HepG2 (cell line): Measurements from ENCODE around the gene TTLL10. TPM values are rescaled to one million over a fixed set of nuclear protein-coding genes. Genes with fewer than 3 reads are reported as not detected.

Experiments
- CREB1 ChIP-seq, 2 experiments: fragments of 450-650 bp in 1 of 2; IDR thresholded peaks; 2 replicates each; pipeline ENCODE4 v1.6.1; 2016 to 2017; ENCODE audit warnings: control low read depth in 1 of 2, mild to moderate bottlenecking in 1 of 2, missing compliant biosample characterization in 1 of 2, missing genetic modification characterization in 1 of 2
- CREM ChIP-seq, 2 experiments: sonication (generic) in 1 of 2; formaldehyde crosslinking in 1 of 2; IDR thresholded peaks; 2 replicates each; pipeline versions ENCODE4 v1.4.0 to v1.6.1; 2016 to 2020; ENCODE audit warnings: antibody characterized with exemption in 1 of 2, mild to moderate bottlenecking in 1 of 2, missing genetic modification reagents in 1 of 2
- GATAD2A ChIP-seq: IDR thresholded peaks from 2 replicates; pipeline ENCODE4 v1.6.1; 2016
- HNRNPL ChIP-seq: fragments of 200-400 bp; formaldehyde crosslinking; IDR thresholded peaks from 2 replicates; pipeline ENCODE4 v1.6.1; 2017; ENCODE audit warnings: mild to moderate bottlenecking, low read depth, low read length
- KDM2A ChIP-seq: sonication (generic); formaldehyde crosslinking; IDR thresholded peaks from 2 replicates; pipeline ENCODE4 v1.4.0; 2020; ENCODE audit warnings: low read depth, missing genetic modification reagents, borderline replicate concordance
- KLF16 ChIP-seq, 2 experiments: sonication (generic) in 1 of 2; formaldehyde crosslinking in 1 of 2; IDR thresholded peaks; 2 replicates each; pipeline versions ENCODE4 v1.6.1 to v1.8.0; 2016 to 2023; ENCODE audit warnings: missing genetic modification reagents in 2 of 2, missing compliant biosample characterization in 1 of 2
- LCORL ChIP-seq, 2 experiments: fragments of 450-650 bp in 1 of 2; sonication (generic) in 1 of 2; formaldehyde crosslinking in 1 of 2; IDR thresholded peaks; 2 replicates each; pipeline versions ENCODE4 v1.5.0 to v1.6.1; 2017 to 2020; ENCODE audit warnings: antibody characterized with exemption in 1 of 2, missing genetic modification reagents in 1 of 2
- ZBTB7B ChIP-seq: sonication (generic); formaldehyde crosslinking; IDR thresholded peaks from 2 replicates; pipeline ENCODE4 v1.4.0; 2020; ENCODE audit warnings: missing genetic modification reagents
- ZNF17 ChIP-seq: sonication (generic); formaldehyde crosslinking; IDR thresholded peaks from 2 replicates; pipeline ENCODE4 v1.5.0; 2020; ENCODE audit warnings: mild to moderate bottlenecking, missing genetic modification reagents
- ZNF687 ChIP-seq: sonication (generic); formaldehyde crosslinking; IDR thresholded peaks from 2 replicates; pipeline ENCODE4 v1.5.1; 2020; ENCODE audit warnings: mild to moderate bottlenecking, missing genetic modification reagents, moderate library complexity
- polyA plus RNA-seq, 8 experiments: library from polyadenylated mRNA; depleted of rRNA in 3 of 8; stranded (reverse) in 7 of 8; unstranded in 1 of 8; fragments of >200 nt; fragmentation: Illumina TruSeq in 4 of 8; extraction: Trizol in 4 of 8; gene quantifications; 2 replicates each; pipeline versions ENCODE4 v1.2.1 to v1.2.3, GENCODE V29; 2011 to 2016; ENCODE audit warnings: low read depth in 4 of 8, missing spikeins in 1 of 8, mixed read lengths in 1 of 8; ENCODE audit not compliant: insufficient read depth in 1 of 8
- total RNA-seq, 5 experiments: library from RNA; depleted of rRNA; stranded (reverse); fragments of >200 nt; fragmentation: Illumina TruSeq; extraction: Trizol; gene quantifications; 2 replicates each; pipeline ENCODE4 v1.2.3, GENCODE V29; 2016; ENCODE audit warnings: low read depth in 1 of 5
- TF ChIP-seq, protein P1 (sequence below): sonication (generic); formaldehyde crosslinking; IDR thresholded peaks from 2 replicates; pipeline ENCODE4 v1.5.0; 2020; ENCODE audit warnings: missing genetic modification reagents
- TF ChIP-seq, protein P2 (sequence below): sonication (generic); formaldehyde crosslinking; IDR thresholded peaks from 2 replicates; pipeline ENCODE4 v1.4.0; 2020; ENCODE audit warnings: missing genetic modification reagents
- TF ChIP-seq, protein P3 (sequence below), 2 experiments: sonication (generic) in 1 of 2; formaldehyde crosslinking in 1 of 2; IDR thresholded peaks; 2 replicates each; pipeline versions ENCODE4 v1.4.0 to v1.6.1; 2016 to 2020; ENCODE audit warnings: borderline replicate concordance in 1 of 2, low read depth in 1 of 2, mild to moderate bottlenecking in 1 of 2, missing genetic modification reagents in 1 of 2

The TTLL10 gene
- total and polyA plus RNA-seq, 2 of the 13 experiments (the other 11 are each of a cell fraction or from before 2014, with no cell fraction given): not detected

DNA sequence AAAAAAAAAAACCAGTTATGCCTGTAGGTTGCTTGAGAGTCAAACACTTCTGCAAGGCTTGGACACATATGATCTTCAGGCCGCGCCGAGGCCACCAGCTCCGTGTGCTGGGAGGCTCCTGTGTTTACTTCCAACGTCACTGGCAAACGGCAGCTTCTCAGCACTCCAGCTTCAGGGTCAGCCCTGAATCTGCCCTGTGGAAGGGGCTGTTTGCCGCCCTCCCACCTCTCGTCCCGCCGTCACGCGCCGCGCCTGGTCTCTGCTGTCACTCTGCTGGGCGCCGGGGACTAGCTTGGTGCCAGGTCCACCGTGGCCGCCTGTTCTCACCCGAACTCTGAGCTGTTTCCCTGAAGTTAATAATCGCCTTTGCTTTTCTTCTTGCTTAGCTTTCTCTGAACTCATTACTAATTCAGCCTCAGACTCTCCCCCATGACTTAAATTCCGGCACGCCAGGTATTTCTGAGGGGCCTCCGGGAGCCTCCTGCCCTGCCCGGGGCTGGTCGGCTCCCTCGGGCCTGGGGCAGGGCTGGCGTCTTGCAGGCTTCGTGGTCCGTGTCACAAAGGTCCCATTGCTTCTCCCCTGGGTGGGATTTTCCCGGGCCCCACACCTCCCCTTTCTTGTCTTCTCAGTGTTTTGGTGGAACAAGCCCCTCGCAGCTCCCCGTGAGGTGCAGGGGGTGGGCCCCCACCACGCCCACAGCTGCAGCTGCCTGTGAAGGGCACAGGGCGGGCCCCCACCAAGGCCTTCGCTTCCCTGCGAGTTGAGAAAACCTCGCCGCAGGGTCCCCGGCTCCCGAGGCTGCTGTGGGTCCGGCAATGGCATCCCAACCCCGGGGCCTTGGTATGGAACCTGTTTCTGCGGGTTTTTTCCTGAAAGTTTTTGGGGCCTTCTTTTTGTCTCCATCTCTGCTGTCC lies 43.2 kb upstream of the TTLL10 start (continued):
- TF ChIP-seq CREM (IDR thresholded peaks at IDR 0.05): peak; percentile 70
- TF ChIP-seq CREM (CRISPR knock-in tag; IDR thresholded peaks at IDR 0.05): no peak
- TF ChIP-seq KDM2A (CRISPR knock-in tag): peak; percentile 28; the same call in 1 of the 2 replicates
- TF ChIP-seq KLF16 (CRISPR knock-in tag; IDR thresholded peaks at IDR 0.05): 0 out of 4 replicates have a peak, but pooled peaks of 1 of the 2 experiments have one; percentile 16
- TF ChIP-seq, protein P1, sequence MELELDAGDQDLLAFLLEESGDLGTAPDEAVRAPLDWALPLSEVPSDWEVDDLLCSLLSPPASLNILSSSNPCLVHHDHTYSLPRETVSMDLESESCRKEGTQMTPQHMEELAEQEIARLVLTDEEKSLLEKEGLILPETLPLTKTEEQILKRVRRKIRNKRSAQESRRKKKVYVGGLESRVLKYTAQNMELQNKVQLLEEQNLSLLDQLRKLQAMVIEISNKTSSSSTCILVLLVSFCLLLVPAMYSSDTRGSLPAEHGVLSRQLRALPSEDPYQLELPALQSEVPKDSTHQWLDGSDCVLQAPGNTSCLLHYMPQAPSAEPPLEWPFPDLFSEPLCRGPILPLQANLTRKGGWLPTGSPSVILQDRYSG (CRISPR knock-in tag): no peak
- TF ChIP-seq ZNF687: peak; percentile 82
- 0 out of 2 replicates have a peak, but pooled peaks have one; percentile 28 for TF ChIP-seq ZBTB7B (CRISPR knock-in tag)
- TF ChIP-seq GATAD2A: 0 out of 2 replicates have a peak, but pooled peaks have one; percentile 33
- TF ChIP-seq, protein P2, sequence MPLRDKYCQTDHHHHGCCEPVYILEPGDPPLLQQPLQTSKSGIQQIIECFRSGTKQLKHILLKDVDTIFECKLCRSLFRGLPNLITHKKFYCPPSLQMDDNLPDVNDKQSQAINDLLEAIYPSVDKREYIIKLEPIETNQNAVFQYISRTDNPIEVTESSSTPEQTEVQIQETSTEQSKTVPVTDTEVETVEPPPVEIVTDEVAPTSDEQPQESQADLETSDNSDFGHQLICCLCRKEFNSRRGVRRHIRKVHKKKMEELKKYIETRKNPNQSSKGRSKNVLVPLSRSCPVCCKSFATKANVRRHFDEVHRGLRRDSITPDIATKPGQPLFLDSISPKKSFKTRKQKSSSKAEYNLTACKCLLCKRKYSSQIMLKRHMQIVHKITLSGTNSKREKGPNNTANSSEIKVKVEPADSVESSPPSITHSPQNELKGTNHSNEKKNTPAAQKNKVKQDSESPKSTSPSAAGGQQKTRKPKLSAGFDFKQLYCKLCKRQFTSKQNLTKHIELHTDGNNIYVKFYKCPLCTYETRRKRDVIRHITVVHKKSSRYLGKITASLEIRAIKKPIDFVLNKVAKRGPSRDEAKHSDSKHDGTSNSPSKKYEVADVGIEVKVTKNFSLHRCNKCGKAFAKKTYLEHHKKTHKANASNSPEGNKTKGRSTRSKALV (CRISPR knock-in tag): no peak
- TF ChIP-seq CREB1 (IDR thresholded peaks at IDR 0.05): peak; percentile 55; the same call in 1 of the 2 replicates
- peak; percentile 58; the same call in 1 of the 2 replicates for TF ChIP-seq CREB1 (CRISPR knock-in tag; IDR thresholded peaks at IDR 0.05)
- TF ChIP-seq HNRNPL: 0 out of 2 replicates have a peak, but pooled peaks have one; percentile 46
- TF ChIP-seq ZNF17 (CRISPR knock-in tag): no peak
- no peak for TF ChIP-seq LCORL (IDR thresholded peaks at IDR 0.05)
- TF ChIP-seq LCORL (CRISPR knock-in tag; IDR thresholded peaks at IDR 0.05): peak; percentile 58; the same call in 1 of the 2 replicates
- TF ChIP-seq, protein P3, sequence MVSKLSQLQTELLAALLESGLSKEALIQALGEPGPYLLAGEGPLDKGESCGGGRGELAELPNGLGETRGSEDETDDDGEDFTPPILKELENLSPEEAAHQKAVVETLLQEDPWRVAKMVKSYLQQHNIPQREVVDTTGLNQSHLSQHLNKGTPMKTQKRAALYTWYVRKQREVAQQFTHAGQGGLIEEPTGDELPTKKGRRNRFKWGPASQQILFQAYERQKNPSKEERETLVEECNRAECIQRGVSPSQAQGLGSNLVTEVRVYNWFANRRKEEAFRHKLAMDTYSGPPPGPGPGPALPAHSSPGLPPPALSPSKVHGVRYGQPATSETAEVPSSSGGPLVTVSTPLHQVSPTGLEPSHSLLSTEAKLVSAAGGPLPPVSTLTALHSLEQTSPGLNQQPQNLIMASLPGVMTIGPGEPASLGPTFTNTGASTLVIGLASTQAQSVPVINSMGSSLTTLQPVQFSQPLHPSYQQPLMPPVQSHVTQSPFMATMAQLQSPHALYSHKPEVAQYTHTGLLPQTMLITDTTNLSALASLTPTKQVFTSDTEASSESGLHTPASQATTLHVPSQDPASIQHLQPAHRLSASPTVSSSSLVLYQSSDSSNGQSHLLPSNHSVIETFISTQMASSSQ (IDR thresholded peaks at IDR 0.05; ENCODE audit: low read depth): no peak
- TF ChIP-seq, protein P3 (CRISPR knock-in tag; IDR thresholded peaks at IDR 0.05; ENCODE audit: borderline replicate concordance): 0 out of 2 replicates have a peak, but pooled peaks have one; percentile 17
